GM21529 (cell line): ENCODE results near the gene FOXM1.

ENCODE experiments used
- ATAC-seq: cut with Tn5 transposase; IDR thresholded peaks from one replicate; pipeline ENCODE4 v1.9.1; 2021; ENCODE audit not compliant: unreplicated experiment

The FOXM1 gene

GRCh38 chr12:2841056-2841650, 35.8 kb downstream of the FOXM1 start:
- no peak for ATAC-seq

- no peak for ATAC-seq
These were observed 40.4 kb downstream of the FOXM1 start for GRCh38 chr12:2836574-2836973.

- no peak for ATAC-seq
These were observed 41.1 kb downstream of the FOXM1 start for GRCh38 chr12:2835691-2836403.

- no peak for ATAC-seq
These were observed 42.1 kb downstream of the FOXM1 start, which contains the start of gene NRIP2 for GRCh38 chr12:2834581-2835491. NRIP2 (minus strand) TSS chr12:2835035; CDS start chr12:2834983, 52 bp downstream.

GRCh38 chr12:2833810-2834209, 43.2 kb downstream of the FOXM1 start:
- no peak for ATAC-seq

GRCh38 chr12:2833327-2833726, 43.6 kb downstream of the FOXM1 start:
- no peak for ATAC-seq

- ATAC-seq = no peak
These were observed 44.3 kb downstream of the FOXM1 start for GRCh38 chr12:2832550-2833127.

GRCh38 chr12:2829275-2829674, 47.7 kb downstream of the FOXM1 start:
- no peak for ATAC-seq

GRCh38 chr12:2826721-2827515, 50.1 kb downstream of the FOXM1 start:
- no peak for ATAC-seq

GRCh38 chr12:2826036-2826435, 50.9 kb downstream of the FOXM1 start:
- no peak for ATAC-seq

- no peak for ATAC-seq
These were observed 51.8 kb downstream of the FOXM1 start for GRCh38 chr12:2825132-2825531.

GRCh38 chr12:2824541-2824940, 52.4 kb downstream of the FOXM1 start:
- no peak for ATAC-seq

- no peak for ATAC-seq
These were observed 53.5 kb downstream of the FOXM1 start for GRCh38 chr12:2823483-2823882.

GRCh38 chr12:2820432-2820831, 56.5 kb downstream of the FOXM1 start:
- ATAC-seq = no peak

- ATAC-seq = no peak
These were observed 57.2 kb downstream of the FOXM1 start for GRCh38 chr12:2819810-2820209.

GRCh38 chr12:2813214-2814185, 63.5 kb downstream of the FOXM1 start:
- ATAC-seq = peak; percentile 47

GRCh38 chr12:2812290-2813213, 64.4 kb downstream of the FOXM1 start, which contains the start of gene ITFG2:
ITFG2 (plus strand) TSS chr12:2812668; CDS start chr12:2812761, 93 bp downstream.
- ATAC-seq = peak; percentile 96

- ATAC-seq = no peak
These were observed 65.2 kb downstream of the FOXM1 start for GRCh38 chr12:2811801-2812200.
